Activated T-helper 2 cell treated with anti-CD3 and anti-CD28 coated beads, Interferon-gamma antibody, Interleukin-2, Interleukin-4, amounts not matched to agents 10 μg/mL and 5 μg/mL and 100 μg/mL, durations not matched to agents 14 hours and 24 hours and 36 hours (primary cell): ENCODE measurements around the gene MROH2A. TPM values are rescaled to one million over a fixed set of nuclear protein-coding genes. Genes with fewer than 3 reads are reported as not detected.
"Not testable (repeated sequence)": the region's sequence is repeated elsewhere in the genome, so short reads cannot be mapped to it uniquely, and the experiment has no call there.

Experiments
- DNase-seq: peaks from one replicate; pipeline ENCODE4 v3.0.0; 2021; ENCODE audit warnings: low spot score
- H3K27ac Mint-ChIP-seq: one replicate; pipeline ENCODE4 v1.8.0; 2021; ENCODE audit warnings: mixed read lengths
- H3K27me3 Mint-ChIP-seq: one replicate; pipeline ENCODE4 v1.8.0; 2021; ENCODE audit warnings: low read depth, mixed read lengths
- H3K36me3 Mint-ChIP-seq: one replicate; pipeline ENCODE4 v1.8.0; 2021; ENCODE audit warnings: low read depth, mixed read lengths
- H3K4me1 Mint-ChIP-seq: one replicate; pipeline ENCODE4 v1.8.0; 2021; ENCODE audit warnings: low read depth, mixed read lengths
- H3K4me3 Mint-ChIP-seq: one replicate; pipeline ENCODE4 v1.8.0; 2021; ENCODE audit warnings: low read depth, mild to moderate bottlenecking, moderate library complexity, mixed read lengths
- H3K9me3 Mint-ChIP-seq: one replicate; pipeline ENCODE4 v1.8.0; 2021; ENCODE audit warnings: mixed read lengths
- intact Hi-C: fragments of 100-400 bp; cut with micrococcal nuclease; formaldehyde crosslinking; loops from one replicate; pipeline ENCODE4 v1.15.1; 2023
- total RNA-seq: library from RNA; stranded (reverse); gene quantifications from 2 replicates; pipeline ENCODE4 v1.2.3, GENCODE V29; 2022

Gene MROH2A
- total RNA-seq, result not detected in 2 replicates

- Mint-ChIP-seq H3K27ac (no peak within 1 kb of the TSS), H3K27me3 (peaks cover 4% of the 10 kb centered on the region), H3K4me3 (no peak within 1 kb of the TSS), H3K36me3 (no peaks in the 10 kb centered on the region), H3K9me3 (peaks cover 4% of the 10 kb centered on the region), H3K4me1 (no peaks in the 10 kb centered on the region)
- intact Hi-C loops, result no loop called here
- no peak for DNase-seq
Observed at GRCh38 chr2:233778030-233778429, at the start of gene MROH2A. MROH2A (plus strand) TSS chr2:233778330; CDS start chr2:233779359, 1,029 bp downstream.

GRCh38 chr2:233728723-233729301 lies 49.3 kb upstream of the MROH2A start, which contains the start of gene UGT1A3:
UGT1A3 (plus strand) TSS chr2:233729042; CDS start chr2:233729127, 85 bp downstream.
- no peaks in the 10 kb centered on the region for H3K9me3 Mint-ChIP-seq
- peaks cover 9% of the 10 kb centered on the region for H3K27me3 Mint-ChIP-seq
- no peaks in the 10 kb centered on the region for H3K4me1 Mint-ChIP-seq
- no peak within 1 kb of the TSS for H3K27ac Mint-ChIP-seq
- no peak for DNase-seq
- H3K4me3 Mint-ChIP-seq, result no peak within 1 kb of the TSS
- intact Hi-C loops, result no loop called here
- H3K36me3 Mint-ChIP-seq, result no peaks in the 10 kb centered on the region

- H3K4me1 Mint-ChIP-seq, H3K36me3 Mint-ChIP-seq, DNase-seq, intact Hi-C loops, H3K4me3 Mint-ChIP-seq, H3K9me3 Mint-ChIP-seq, H3K27ac Mint-ChIP-seq: not testable (repeated sequence)
- peaks cover 21% of the 10 kb centered on the region for H3K27me3 Mint-ChIP-seq
Observed at GRCh38 chr2:233736868-233737653, 41.1 kb upstream of the MROH2A start.

GRCh38 chr2:233740870-233741269 lies 37.3 kb upstream of the MROH2A start:
- no peak overlapping the region for H3K4me3 Mint-ChIP-seq
- H3K4me1 Mint-ChIP-seq, result no peaks in the 10 kb centered on the region
- H3K27me3 Mint-ChIP-seq, result peaks cover 11% of the 10 kb centered on the region
- no peaks in the 10 kb centered on the region for H3K36me3 Mint-ChIP-seq
- no peak overlapping the region for H3K27ac Mint-ChIP-seq
- intact Hi-C loops, result no loop called here
- H3K9me3 Mint-ChIP-seq, result no peaks in the 10 kb centered on the region
- no peak for DNase-seq

GRCh38 chr2:233743464-233744259 lies 34.5 kb upstream of the MROH2A start:
- H3K36me3 Mint-ChIP-seq, result no peaks in the 10 kb centered on the region
- peaks cover 6% of the 10 kb centered on the region for H3K27me3 Mint-ChIP-seq
- DNase-seq, result no peak
- H3K4me3 Mint-ChIP-seq, result no peak overlapping the region
- intact Hi-C loops, result no loop called here
- no peaks in the 10 kb centered on the region for H3K9me3 Mint-ChIP-seq
- H3K27ac Mint-ChIP-seq, result no peak overlapping the region
- no peaks in the 10 kb centered on the region for H3K4me1 Mint-ChIP-seq

- Mint-ChIP-seq H3K27ac (no peak overlapping the region), H3K27me3 (peaks cover 6% of the 10 kb centered on the region), H3K4me3 (no peak overlapping the region), H3K9me3 (peaks cover 8% of the 10 kb centered on the region), H3K4me1 (no peaks in the 10 kb centered on the region), H3K36me3 (no peaks in the 10 kb centered on the region)
- no peak for DNase-seq
- intact Hi-C loops, result no loop called here
Observed at GRCh38 chr2:233745073-233745755, 32.9 kb upstream of the MROH2A start.

- H3K36me3 Mint-ChIP-seq, intact Hi-C loops, H3K27me3 Mint-ChIP-seq, H3K4me3 Mint-ChIP-seq, DNase-seq, H3K4me1 Mint-ChIP-seq, H3K27ac Mint-ChIP-seq: not testable (repeated sequence)
- peaks cover 10% of the 10 kb centered on the region for H3K9me3 Mint-ChIP-seq
Observed at GRCh38 chr2:233745838-233746237, 32.3 kb upstream of the MROH2A start.

- Mint-ChIP-seq H3K27me3 (peaks cover 6% of the 10 kb centered on the region), H3K36me3 (no peaks in the 10 kb centered on the region), H3K27ac (no peak overlapping the region), H3K4me1 (no peaks in the 10 kb centered on the region), H3K9me3 (peaks cover 18% of the 10 kb centered on the region), H3K4me3 (no peak overlapping the region)
- no peak for DNase-seq
- intact Hi-C loops, result no loop called here
Observed at GRCh38 chr2:233746475-233747282, 31.5 kb upstream of the MROH2A start.

- H3K9me3 Mint-ChIP-seq, result peaks cover 21% of the 10 kb centered on the region
- no peak overlapping the region for H3K27ac Mint-ChIP-seq
- no peaks in the 10 kb centered on the region for H3K36me3 Mint-ChIP-seq
- H3K27me3 Mint-ChIP-seq, result peaks cover 6% of the 10 kb centered on the region
- intact Hi-C loops, result no loop called here
- no peak overlapping the region for H3K4me3 Mint-ChIP-seq
- DNase-seq, result no peak
- no peaks in the 10 kb centered on the region for H3K4me1 Mint-ChIP-seq
Observed at GRCh38 chr2:233747283-233747544, 30.9 kb upstream of the MROH2A start.

- H3K27me3 Mint-ChIP-seq, intact Hi-C loops, H3K36me3 Mint-ChIP-seq, DNase-seq, H3K4me1 Mint-ChIP-seq, H3K4me3 Mint-ChIP-seq, H3K27ac Mint-ChIP-seq: not testable (repeated sequence)
- H3K9me3 Mint-ChIP-seq, result peaks cover 21% of the 10 kb centered on the region
Observed at GRCh38 chr2:233750689-233751088, 27.4 kb upstream of the MROH2A start.

- H3K4me1 Mint-ChIP-seq, H3K27me3 Mint-ChIP-seq, H3K27ac Mint-ChIP-seq, H3K36me3 Mint-ChIP-seq, DNase-seq, intact Hi-C loops, H3K4me3 Mint-ChIP-seq: not testable (repeated sequence)
- peaks cover 21% of the 10 kb centered on the region for H3K9me3 Mint-ChIP-seq
Observed at GRCh38 chr2:233751212-233752009, 26.7 kb upstream of the MROH2A start.
